ENCODE data around the gene MAPRE3. TPM values are rescaled to one million over a fixed set of nuclear protein-coding genes. Genes with fewer than 3 reads are reported as not detected.

The MAPRE3 gene
- total RNA-seq, 4 donors from 2014 or later, result 8.5 to 18.6 (median 12.4) TPM

DNA sequence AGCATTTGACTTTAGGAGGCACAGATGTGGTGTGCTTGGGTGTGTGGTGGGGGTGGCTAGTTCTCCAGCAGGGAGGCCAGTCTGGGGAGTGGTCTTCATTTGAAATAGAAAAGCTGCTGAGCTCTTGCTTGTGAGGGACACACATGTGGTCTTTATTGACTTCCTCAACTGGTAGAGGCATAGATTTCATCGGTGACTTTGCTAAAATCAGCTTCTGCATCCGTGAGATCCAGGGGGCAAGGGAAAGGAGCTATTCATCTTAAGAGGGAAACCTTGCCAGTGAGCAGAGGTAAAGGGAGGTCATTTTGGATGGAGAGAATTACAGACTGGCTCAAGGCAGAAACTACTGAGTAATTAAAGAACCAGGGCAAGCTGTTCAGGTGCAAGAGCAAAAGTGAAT lies 4.7 kb downstream of the MAPRE3 start:
- Histone ChIP-seq H3K9me3 (no peaks in the 10 kb centered on the region), H3K27ac (no peak overlapping the region), H3K27me3 (no peaks in the 10 kb centered on the region), H3K36me3 (no peaks in the 10 kb centered on the region), H3K4me1 (peaks cover 0 to 43% (median 14%) of the 10 kb centered on the region in 3 donors), H3K4me3 (no peak overlapping the region)
- TF ChIP-seq, protein P1, sequence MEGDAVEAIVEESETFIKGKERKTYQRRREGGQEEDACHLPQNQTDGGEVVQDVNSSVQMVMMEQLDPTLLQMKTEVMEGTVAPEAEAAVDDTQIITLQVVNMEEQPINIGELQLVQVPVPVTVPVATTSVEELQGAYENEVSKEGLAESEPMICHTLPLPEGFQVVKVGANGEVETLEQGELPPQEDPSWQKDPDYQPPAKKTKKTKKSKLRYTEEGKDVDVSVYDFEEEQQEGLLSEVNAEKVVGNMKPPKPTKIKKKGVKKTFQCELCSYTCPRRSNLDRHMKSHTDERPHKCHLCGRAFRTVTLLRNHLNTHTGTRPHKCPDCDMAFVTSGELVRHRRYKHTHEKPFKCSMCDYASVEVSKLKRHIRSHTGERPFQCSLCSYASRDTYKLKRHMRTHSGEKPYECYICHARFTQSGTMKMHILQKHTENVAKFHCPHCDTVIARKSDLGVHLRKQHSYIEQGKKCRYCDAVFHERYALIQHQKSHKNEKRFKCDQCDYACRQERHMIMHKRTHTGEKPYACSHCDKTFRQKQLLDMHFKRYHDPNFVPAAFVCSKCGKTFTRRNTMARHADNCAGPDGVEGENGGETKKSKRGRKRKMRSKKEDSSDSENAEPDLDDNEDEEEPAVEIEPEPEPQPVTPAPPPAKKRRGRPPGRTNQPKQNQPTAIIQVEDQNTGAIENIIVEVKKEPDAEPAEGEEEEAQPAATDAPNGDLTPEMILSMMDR (IDR thresholded peaks at IDR 0.05), result no peak
- TF ChIP-seq POLR2A (IDR thresholded peaks at IDR 0.05), result no peak
- no peak for TF ChIP-seq POLR2AphosphoS5 (IDR thresholded peaks at IDR 0.05)
- no peak for TF ChIP-seq EP300 (IDR thresholded peaks at IDR 0.05)
- WGBS, 2 donors (ENCODE audit: low coverage in 1 of 2), result 65% methylated on average over 2 of the region's 2 CpGs; no CpG with 5 or more reads in 1 of the 2 donors
- no peak for ATAC-seq

DNA sequence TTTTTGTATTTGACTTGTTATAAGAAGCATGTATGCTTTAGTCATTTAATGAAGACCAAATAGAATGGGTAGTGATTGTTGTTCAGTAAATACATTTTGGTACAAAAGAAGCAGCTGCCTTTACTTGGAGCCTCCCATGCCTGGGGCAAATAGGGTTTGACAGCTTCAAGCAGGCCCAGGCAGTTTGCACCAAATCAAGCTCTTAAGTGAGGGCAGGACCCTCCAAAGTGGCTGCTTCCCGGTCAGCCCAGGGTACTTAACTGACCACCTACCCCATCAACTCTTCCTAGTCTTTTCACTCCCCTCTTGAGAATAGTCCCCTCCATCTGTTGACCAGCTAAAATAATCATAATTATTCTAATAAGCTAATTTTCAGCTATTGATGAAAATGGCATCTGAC lies 5.2 kb downstream of the MAPRE3 start:
- peaks cover 0 to 41% (median 14%) of the 10 kb centered on the region in 3 donors for H3K4me1 ChIP-seq
- H3K36me3 ChIP-seq, result no peaks in the 10 kb centered on the region
- no peak for ATAC-seq
- 80 to 83% methylated on average over 1 of the region's 1 CpG for WGBS, 2 donors (ENCODE audit: low coverage in 1 of 2)
- no peak for TF ChIP-seq POLR2AphosphoS5 (IDR thresholded peaks at IDR 0.05)
- TF ChIP-seq EP300 (IDR thresholded peaks at IDR 0.05), result no peak
- TF ChIP-seq POLR2A (IDR thresholded peaks at IDR 0.05), result no peak
- TF ChIP-seq, protein P1 (IDR thresholded peaks at IDR 0.05), result no peak
- no peak overlapping the region for H3K4me3 ChIP-seq
- H3K27ac ChIP-seq, result no peak overlapping the region
- no peaks in the 10 kb centered on the region for H3K9me3 ChIP-seq
- H3K27me3 ChIP-seq, result no peaks in the 10 kb centered on the region

DNA sequence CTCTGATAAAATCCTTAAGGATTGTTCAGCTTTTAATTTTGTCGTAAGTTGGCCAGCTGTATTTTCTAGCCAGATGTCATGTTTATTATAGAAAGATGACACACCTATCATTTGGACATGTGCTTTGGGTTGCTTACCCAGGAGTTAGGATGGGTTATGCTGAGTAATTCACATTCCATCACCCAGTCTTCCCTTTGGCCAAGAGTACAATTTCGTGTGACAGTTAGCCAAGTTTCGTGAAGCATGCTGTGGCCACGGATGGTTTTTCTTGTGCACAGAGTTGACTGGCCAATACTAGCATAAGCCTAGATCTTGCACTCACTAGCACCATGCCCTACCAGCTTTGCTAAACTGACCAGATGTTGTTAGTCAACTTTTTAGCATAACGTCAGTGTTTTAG lies 5.8 kb downstream of the MAPRE3 start:
- peaks cover 0 to 42% (median 14%) of the 10 kb centered on the region in 3 donors for H3K4me1 ChIP-seq
- no peak overlapping the region for H3K4me3 ChIP-seq
- no peak for TF ChIP-seq POLR2A (IDR thresholded peaks at IDR 0.05)
- TF ChIP-seq, protein P1 (IDR thresholded peaks at IDR 0.05), result no peak
- no peak for TF ChIP-seq EP300 (IDR thresholded peaks at IDR 0.05)
- no peak for TF ChIP-seq POLR2AphosphoS5 (IDR thresholded peaks at IDR 0.05)
- no peak for ATAC-seq
- no peaks in the 10 kb centered on the region for H3K36me3 ChIP-seq
- 61 to 64% methylated on average over 5 of the region's 5 CpGs for WGBS, 2 donors (ENCODE audit: low coverage in 1 of 2)
- no peak overlapping the region for H3K27ac ChIP-seq
- no peaks in the 10 kb centered on the region for H3K9me3 ChIP-seq
- H3K27me3 ChIP-seq, result no peaks in the 10 kb centered on the region

DNA sequence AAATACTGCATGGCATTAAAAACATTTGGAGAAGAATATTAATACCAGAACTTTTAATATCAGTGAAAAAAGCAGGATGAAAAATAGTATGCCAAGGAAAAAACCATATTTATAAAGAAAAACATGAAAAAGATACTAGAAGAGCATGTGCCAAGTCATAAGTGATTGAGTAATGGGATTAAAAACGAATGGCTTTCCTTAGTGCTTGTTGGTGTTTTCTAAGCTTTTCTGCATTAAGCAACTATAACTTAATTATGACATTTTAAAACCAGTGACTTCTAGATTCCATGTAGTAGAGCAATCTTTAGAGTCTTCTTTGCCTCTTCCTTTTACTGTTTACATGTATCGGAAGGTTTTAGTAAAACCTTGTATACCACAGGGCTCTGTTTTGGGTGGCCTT lies 6.6 kb downstream of the MAPRE3 start:
- Histone ChIP-seq H3K27me3 (no peaks in the 10 kb centered on the region), H3K4me1 (peaks cover 2 to 42% (median 15%) of the 10 kb centered on the region in 3 donors), H3K9me3 (no peaks in the 10 kb centered on the region), H3K4me3 (no peak overlapping the region), H3K27ac (no peak overlapping the region), H3K36me3 (no peaks in the 10 kb centered on the region)
- TF ChIP-seq EP300 (IDR thresholded peaks at IDR 0.05) (no peak), POLR2A (IDR thresholded peaks at IDR 0.05) (no peak), POLR2AphosphoS5 (IDR thresholded peaks at IDR 0.05) (no peak)
- TF ChIP-seq, protein P1 (IDR thresholded peaks at IDR 0.05), result no peak
- ATAC-seq, result no peak
- 74 to 83% methylated on average over 2 of the region's 2 CpGs for WGBS, 2 donors (ENCODE audit: low coverage in 1 of 2)

DNA sequence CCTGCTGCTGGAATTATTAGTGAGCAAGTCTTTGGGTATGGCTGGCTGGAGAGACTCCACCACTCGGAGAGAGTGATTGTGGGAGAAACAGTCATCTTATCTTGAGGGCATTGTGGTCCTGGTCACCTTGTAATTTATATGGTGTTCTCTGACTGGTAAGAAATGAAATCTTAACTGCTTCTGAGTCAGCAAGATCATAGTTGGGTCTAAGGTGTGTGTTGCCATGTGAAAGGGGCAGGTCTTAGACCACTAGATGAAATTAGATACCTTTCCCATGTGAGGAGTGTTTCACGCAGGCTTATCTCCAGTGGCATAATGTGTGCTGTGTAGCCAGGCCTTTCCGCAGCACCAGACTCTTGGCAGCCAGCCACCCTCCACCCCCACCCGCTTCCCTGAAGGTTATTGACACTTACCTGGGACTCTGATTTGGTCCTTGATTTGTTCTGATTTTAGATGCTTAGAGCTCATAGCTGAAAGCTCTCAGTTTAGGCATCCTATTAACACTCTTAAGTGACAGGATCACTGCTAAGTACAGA lies 7.7 kb downstream of the MAPRE3 start:
- peaks cover 9 to 42% (median 17%) of the 10 kb centered on the region in 3 donors for H3K4me1 ChIP-seq
- no peak overlapping the region for H3K27ac ChIP-seq
- H3K9me3 ChIP-seq, result no peaks in the 10 kb centered on the region
- no peaks in the 10 kb centered on the region for H3K36me3 ChIP-seq
- TF ChIP-seq, protein P1 (IDR thresholded peaks at IDR 0.05), result no peak
- TF ChIP-seq POLR2A (IDR thresholded peaks at IDR 0.05) (no peak), EP300 (IDR thresholded peaks at IDR 0.05) (no peak), POLR2AphosphoS5 (IDR thresholded peaks at IDR 0.05) (no peak)
- no peak for ATAC-seq
- no peaks in the 10 kb centered on the region for H3K27me3 ChIP-seq
- WGBS, 2 donors (ENCODE audit: low coverage in 1 of 2), result 75% methylated on average over 1 of the region's 4 CpGs; no CpG with 5 or more reads in 1 of the 2 donors
- H3K4me3 ChIP-seq, result no peak overlapping the region
